HEK293 (cell line): ENCODE measurements around the gene PRTFDC1.

ENCODE experiments used
- CTCF ChIP-seq: fragments of 450-650 bp; formaldehyde crosslinking; IDR thresholded peaks from 2 replicates; pipeline ENCODE4 v1.5.1; 2016; ENCODE audit warnings: missing biosample characterization, missing genetic modification characterization
- ZNF266 ChIP-seq: fragments of 450-650 bp; formaldehyde crosslinking; IDR thresholded peaks from 2 replicates; pipeline ENCODE4 v1.5.1; 2016; ENCODE audit warnings: missing biosample characterization, missing genetic modification characterization, low read depth

GRCh38 chr10:24898501-24898900 lies 53.9 kb downstream of the PRTFDC1 start:
- TF ChIP-seq CTCF (tag by site-specific recombination) (no peak), ZNF266 (no peak)
